Lower lobe of right lung (tissue), 2 donors: ENCODE measurements around the gene MPO. TPM values are rescaled to one million over a fixed set of nuclear protein-coding genes. Genes with fewer than 3 reads are reported as not detected.

ENCODE experiments used
- ATAC-seq, 2 donors: fragments of 200-7000 bp; cut with Tn5 transposase; one replicate each; pipeline ENCODE4 v1.9.1; 2020 to 2022; ENCODE audit warnings: mild to moderate bottlenecking in 2 of 2, moderate library complexity in 2 of 2
- DNase-seq: peaks from one replicate; pipeline ENCODE4 v3.0.0-alpha.2; 2020
- H3K27ac ChIP-seq: fragments of 200-600 bp; one replicate; pipeline ENCODE4 v1.8.0; 2022
- H3K27me3 ChIP-seq: fragments of 200-600 bp; one replicate; pipeline ENCODE4 v1.8.0; 2022; ENCODE audit warnings: low read depth
- H3K36me3 ChIP-seq: fragments of 200-600 bp; one replicate; pipeline ENCODE4 v1.8.0; 2022; ENCODE audit warnings: mild to moderate bottlenecking
- H3K4me1 ChIP-seq: fragments of 200-600 bp; one replicate; pipeline ENCODE4 v1.8.0; 2022
- H3K4me3 ChIP-seq: fragments of 200-600 bp; one replicate; pipeline ENCODE4 v1.8.0; 2022; ENCODE audit warnings: mild to moderate bottlenecking
- H3K9me3 ChIP-seq: fragments of 200-600 bp; one replicate; pipeline ENCODE4 v1.8.0; 2022
- intact Hi-C: fragments of 100-400 bp; cut with DNase I; formaldehyde crosslinking; loops from one replicate; pipeline ENCODE4 v1.11.0; 2022
- total RNA-seq: library from RNA; stranded (reverse); fragmentation: NEBNext Ultra II Directional; extraction: Animal tissue kit (Norgen Biotek cat#: 25700); gene quantifications from one replicate; pipeline ENCODE4 v1.2.1, GENCODE V29; 2021
- TF ChIP-seq, protein P1 (sequence below): fragments of 200-600 bp; IDR thresholded peaks from one replicate; pipeline ENCODE4 v1.8.0; 2022; ENCODE audit warnings: antibody characterized with exemption, mild to moderate bottlenecking
- donor health status: DM: no; HTN: yes; CAD: no; lungs with severe emphysema.

Gene MPO
- total RNA-seq, 1 donor from 2014 or later: 1.1 TPM

DNA sequence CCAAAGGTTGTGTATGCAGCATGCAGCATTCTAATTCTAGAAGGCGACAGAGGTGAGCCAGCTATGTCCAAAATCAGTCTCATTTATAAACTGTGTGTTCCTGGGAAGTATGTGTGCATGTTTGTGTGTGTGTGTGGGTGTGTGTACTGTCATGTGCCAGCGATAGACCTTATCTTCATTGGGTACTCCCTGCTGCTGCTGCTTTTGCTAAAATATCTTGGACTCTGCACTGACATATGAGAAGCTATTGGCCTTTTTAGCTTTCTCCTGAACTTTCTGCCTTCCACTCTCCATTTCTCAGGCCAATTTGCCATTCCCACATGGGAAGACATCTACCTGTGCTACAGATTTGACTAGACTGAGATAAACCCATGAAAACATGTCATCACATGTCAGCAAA, 44.3 kb downstream of the MPO start:
- Histone ChIP-seq H3K36me3 (no peaks in the 10 kb centered on the region), H3K4me3 (no peak overlapping the region), H3K4me1 (no peaks in the 10 kb centered on the region), H3K27me3 (peaks cover 21% of the 10 kb centered on the region), H3K27ac (no peak overlapping the region), H3K9me3 (no peaks in the 10 kb centered on the region)
- DNase-seq (no peak), ATAC-seq (no peak)
- TF ChIP-seq, protein P1, sequence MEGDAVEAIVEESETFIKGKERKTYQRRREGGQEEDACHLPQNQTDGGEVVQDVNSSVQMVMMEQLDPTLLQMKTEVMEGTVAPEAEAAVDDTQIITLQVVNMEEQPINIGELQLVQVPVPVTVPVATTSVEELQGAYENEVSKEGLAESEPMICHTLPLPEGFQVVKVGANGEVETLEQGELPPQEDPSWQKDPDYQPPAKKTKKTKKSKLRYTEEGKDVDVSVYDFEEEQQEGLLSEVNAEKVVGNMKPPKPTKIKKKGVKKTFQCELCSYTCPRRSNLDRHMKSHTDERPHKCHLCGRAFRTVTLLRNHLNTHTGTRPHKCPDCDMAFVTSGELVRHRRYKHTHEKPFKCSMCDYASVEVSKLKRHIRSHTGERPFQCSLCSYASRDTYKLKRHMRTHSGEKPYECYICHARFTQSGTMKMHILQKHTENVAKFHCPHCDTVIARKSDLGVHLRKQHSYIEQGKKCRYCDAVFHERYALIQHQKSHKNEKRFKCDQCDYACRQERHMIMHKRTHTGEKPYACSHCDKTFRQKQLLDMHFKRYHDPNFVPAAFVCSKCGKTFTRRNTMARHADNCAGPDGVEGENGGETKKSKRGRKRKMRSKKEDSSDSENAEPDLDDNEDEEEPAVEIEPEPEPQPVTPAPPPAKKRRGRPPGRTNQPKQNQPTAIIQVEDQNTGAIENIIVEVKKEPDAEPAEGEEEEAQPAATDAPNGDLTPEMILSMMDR: no peak
- intact Hi-C loops: no loop called here

DNA sequence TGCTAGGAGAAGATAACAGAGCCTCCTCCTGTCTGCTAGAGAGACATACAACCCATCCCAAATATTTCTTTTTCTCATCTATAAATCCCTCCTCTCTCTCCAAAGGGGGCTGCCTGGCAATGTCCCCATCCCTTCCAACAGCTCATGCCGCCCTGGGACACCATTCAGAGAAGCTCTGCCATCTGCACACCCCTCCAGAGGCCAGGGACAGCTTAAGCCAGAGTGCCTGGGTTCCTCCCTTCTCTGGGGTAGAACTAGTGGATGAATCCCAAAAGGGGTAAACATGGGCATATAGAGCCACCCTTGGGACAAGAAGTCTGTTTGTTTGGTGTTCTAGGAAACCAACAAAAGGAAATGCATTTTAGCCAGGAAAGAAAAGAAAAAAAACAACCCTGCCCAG, 44.9 kb downstream of the MPO start:
- TF ChIP-seq, protein P1: no peak
- intact Hi-C loops: no loop called here
- Histone ChIP-seq H3K9me3 (no peaks in the 10 kb centered on the region), H3K36me3 (no peaks in the 10 kb centered on the region), H3K27me3 (peaks cover 17% of the 10 kb centered on the region), H3K4me3 (no peak overlapping the region), H3K4me1 (no peaks in the 10 kb centered on the region), H3K27ac (no peak overlapping the region)
- DNase-seq (no peak), ATAC-seq (no peak)

DNA sequence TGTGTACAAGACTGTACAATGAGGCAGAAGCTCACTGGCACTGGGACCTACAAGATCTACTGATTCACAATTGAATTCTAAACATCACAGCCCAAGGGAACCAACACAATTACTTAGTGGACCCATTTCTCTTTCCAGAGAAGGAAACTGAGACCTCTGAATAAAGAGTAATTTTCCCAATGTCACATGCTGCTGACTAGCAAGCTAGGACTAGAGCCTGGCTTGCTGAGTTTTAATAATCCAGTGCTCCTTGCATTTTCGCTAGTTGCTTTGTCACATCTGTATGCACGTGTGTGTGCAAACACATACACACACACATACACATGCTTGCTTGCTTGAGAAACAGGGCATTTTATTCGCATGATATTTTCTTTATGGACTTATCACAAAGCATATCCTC, 46.2 kb downstream of the MPO start:
- TF ChIP-seq, protein P1: no peak
- no peak overlapping the region for H3K4me3 ChIP-seq
- DNase-seq (no peak), ATAC-seq (no peak)
- H3K36me3 ChIP-seq: no peaks in the 10 kb centered on the region
- no peak overlapping the region for H3K27ac ChIP-seq
- H3K4me1 ChIP-seq: no peaks in the 10 kb centered on the region
- H3K9me3 ChIP-seq: no peaks in the 10 kb centered on the region
- peaks cover 18% of the 10 kb centered on the region for H3K27me3 ChIP-seq
- intact Hi-C loops: no loop called here

DNA sequence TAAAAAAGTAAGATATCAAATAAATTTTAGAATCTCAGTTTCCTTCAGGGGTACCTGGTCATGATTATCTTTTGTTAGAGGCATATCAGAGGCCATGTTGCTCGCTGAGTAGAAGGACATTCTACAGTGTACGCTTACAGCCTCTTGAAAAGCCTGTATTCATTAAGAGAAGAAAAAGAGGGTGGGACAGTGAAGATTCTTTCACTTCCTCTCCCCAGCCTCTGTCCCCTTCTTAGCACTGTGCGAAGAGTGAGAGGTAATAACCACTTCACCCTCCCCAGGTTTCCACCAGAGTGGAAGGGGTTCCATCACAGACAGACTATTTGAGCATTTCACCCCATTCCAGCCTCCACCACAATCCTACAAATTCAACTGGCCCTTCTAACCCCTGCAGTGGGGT, 47.2 kb downstream of the MPO start:
- H3K9me3 ChIP-seq: no peaks in the 10 kb centered on the region

DNA sequence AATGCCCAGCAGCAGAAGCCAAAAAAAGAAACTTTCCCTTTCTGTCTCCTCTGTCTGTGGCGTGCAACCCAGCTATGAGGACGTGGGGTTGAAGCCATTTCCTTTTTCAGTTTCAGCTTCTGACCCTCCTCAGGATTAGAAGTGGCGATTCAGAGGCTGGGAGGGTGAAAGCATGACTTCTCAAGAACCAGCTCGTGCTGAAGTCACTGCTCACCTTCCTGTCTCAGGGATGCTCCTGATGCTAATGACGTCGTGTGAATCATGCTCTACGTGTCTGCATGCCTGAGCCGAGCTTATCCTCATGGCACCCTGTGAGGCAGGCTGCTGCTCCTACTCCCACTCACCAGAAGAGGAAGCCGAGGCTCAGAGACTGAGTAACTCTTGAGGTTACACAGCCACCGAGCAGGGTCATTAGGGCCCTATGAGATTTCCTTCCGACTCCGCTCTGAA, 48.0 kb downstream of the MPO start:
- H3K9me3 ChIP-seq: no peaks in the 10 kb centered on the region
- H3K36me3 ChIP-seq: no peaks in the 10 kb centered on the region
- TF ChIP-seq, protein P1: no peak
- H3K27me3 ChIP-seq: peaks cover 20% of the 10 kb centered on the region
- peak; percentile 67 for DNase-seq
- ATAC-seq: peak; percentile 89 to 92
- H3K4me3 ChIP-seq: no peak overlapping the region
- H3K4me1 ChIP-seq: no peaks in the 10 kb centered on the region
- intact Hi-C loops: no loop called here
- no peak overlapping the region for H3K27ac ChIP-seq

More for the DNA sequence above, 47.2 kb downstream of the MPO start:
- DNase-seq (no peak), ATAC-seq (peak; percentile 77 to 79)
- Histone ChIP-seq H3K36me3 (no peaks in the 10 kb centered on the region), H3K27ac (no peak overlapping the region), H3K4me3 (no peak overlapping the region), H3K27me3 (peaks cover 21% of the 10 kb centered on the region), H3K4me1 (no peaks in the 10 kb centered on the region)
- intact Hi-C loops: no loop called here
- TF ChIP-seq, protein P1: no peak

DNA sequence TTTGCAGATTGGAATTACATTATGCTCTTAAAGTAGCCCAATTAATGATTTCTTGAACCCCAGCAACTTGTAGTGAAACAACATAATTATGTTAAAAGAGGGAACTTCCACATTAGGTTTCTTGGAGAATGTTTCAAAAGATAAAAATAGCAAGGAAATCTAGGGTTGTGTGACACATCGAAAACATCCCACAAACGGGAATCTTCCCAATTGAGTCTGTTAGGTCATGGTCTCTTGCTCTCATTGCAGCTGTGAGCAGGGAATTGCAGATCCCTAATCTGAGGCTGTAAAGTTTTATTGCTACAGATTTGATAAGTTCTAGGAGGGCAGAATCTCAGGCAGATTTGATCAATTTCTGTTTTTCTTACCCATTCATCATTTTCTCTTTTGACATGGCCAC, 49.1 kb downstream of the MPO start:
- peaks cover 20% of the 10 kb centered on the region for H3K27me3 ChIP-seq
- intact Hi-C loops: no loop called here

More for the DNA sequence above, 49.1 kb downstream of the MPO start:
- Histone ChIP-seq H3K9me3 (no peaks in the 10 kb centered on the region), H3K27ac (no peak overlapping the region), H3K36me3 (no peaks in the 10 kb centered on the region), H3K4me1 (no peaks in the 10 kb centered on the region), H3K4me3 (no peak overlapping the region)
- ATAC-seq: no peak
- TF ChIP-seq, protein P1: no peak
- no peak for DNase-seq
